ENCODE results near the gene TRIM46.
"Not testable (repeated sequence)": the region's sequence is repeated elsewhere in the genome, so short reads cannot be mapped to it uniquely, and the experiment has no call there.

TRIM46 gene

DNA sequence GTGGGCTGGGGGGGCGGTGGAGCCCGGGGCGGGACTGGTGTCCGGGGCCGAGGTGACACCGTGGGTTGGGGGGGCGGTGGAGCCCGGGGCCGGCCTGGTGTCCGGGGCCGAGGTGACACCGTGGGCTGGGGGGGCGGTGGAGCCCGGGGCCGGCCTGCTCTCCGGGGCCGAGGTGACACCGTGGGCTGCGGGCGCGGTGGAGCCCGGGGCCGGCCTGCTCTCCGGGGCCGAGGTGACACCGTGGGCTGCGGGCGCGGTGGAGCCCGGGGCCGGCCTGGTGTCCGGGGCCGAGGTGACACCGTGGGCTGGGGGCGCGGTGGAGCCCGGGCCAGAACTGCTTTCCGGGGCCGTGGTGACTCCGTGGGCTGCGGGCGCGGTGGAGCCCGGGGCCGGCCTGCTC lies 16.3 kb downstream of the TRIM46 start:
- not testable (repeated sequence) for DNase-seq

GRCh38 chr1:155191904-155192303 lies 18.3 kb downstream of the TRIM46 start:
- DNase-seq: no peak

GRCh38 chr1:155192346-155193274 lies 19.0 kb downstream of the TRIM46 start:
- no peak for DNase-seq

DNA sequence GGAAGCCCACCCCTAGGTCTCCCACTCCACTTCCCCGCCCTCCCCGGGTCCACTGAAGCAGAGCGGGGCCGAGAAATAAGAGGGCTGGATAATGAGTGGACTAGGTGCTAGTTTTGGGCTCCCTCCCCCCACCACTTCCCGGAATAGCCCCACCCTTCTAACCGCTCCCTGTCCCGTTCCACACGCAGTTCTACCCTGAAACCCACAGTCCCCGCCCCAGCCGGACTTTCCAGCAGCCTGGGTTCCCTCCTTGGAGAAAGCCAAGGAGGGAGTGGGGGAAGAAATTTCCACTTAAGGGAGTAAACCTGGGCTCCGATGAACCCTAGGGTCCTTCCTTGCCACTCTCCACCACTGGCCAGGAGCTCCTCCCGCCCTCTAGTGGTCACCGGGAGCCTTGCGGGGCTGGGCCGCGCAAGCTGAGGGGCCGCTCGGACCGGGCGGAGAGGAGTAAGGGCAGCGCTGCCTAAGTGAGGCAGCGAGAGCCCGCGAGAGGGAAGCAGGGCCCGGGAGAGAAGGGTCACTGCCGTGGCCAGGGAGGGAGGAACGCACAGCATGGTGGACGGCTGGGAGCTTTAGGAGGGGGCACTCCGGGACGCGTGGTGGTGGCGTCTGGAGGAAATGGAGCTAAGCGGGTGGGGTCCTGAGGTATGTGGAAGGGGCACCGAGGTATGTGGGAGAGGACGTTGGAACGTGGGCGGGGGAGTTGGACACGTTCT lies 19.8 kb downstream of the TRIM46 start:
- peak; percentile 50 to 76 for DNase-seq

DNA sequence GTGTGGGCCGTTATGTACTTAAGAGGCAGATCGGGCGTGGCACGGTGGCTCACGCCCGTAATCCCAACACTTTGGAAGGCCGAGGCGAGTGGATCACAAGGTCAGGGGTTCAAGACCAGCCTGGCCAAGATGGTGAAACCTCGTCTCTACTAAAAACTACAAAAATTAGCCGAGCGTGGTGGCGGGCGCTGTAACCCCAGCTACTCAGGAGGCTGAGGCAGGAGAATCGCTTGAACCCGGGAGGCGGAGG lies 20.3 kb downstream of the TRIM46 start:
- DNase-seq: not testable (repeated sequence)

DNA sequence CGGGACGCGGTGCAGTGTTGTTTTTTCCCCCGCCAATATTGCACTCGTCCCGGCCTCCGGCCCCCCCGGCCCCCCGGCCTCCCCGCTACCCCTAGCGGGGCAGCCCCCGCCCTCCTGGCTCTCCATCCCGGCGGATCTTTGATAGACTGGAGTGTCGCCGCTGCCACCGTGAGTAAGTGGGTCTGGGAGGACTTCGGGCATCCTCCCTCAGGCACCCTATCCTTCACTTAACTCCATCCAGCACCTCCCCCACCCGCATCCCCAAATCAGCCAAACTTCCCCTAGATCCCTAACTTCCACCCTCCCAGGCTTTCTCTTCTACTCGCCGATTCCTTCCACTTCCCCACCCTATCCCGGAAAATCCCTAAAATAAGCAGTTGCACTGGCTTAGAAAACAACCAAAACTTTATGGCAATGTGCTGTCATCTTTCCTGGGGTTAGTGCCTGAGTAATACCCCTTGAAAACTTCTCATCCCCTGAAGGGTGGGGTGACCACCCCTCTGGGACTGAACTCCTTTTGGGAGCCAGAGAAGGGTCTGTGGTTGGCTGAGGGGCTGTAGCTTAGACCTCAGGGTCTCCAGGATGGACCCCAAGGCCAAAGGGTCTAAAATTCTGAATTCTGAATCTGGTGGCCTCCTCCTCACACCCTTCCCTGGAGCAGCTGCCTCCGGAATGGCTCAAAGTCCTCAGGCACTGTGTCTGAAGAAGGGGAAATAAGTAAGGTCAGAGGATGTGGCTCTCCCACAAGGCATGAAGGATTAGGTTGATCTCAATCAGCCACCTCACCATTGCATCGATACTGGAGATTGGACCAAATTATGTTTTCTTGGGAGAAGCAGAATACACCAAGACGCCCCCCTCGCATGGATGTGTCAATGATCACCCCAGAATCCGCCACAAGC lies 21.8 kb downstream of the TRIM46 start:
- no peak for DNase-seq

DNA sequence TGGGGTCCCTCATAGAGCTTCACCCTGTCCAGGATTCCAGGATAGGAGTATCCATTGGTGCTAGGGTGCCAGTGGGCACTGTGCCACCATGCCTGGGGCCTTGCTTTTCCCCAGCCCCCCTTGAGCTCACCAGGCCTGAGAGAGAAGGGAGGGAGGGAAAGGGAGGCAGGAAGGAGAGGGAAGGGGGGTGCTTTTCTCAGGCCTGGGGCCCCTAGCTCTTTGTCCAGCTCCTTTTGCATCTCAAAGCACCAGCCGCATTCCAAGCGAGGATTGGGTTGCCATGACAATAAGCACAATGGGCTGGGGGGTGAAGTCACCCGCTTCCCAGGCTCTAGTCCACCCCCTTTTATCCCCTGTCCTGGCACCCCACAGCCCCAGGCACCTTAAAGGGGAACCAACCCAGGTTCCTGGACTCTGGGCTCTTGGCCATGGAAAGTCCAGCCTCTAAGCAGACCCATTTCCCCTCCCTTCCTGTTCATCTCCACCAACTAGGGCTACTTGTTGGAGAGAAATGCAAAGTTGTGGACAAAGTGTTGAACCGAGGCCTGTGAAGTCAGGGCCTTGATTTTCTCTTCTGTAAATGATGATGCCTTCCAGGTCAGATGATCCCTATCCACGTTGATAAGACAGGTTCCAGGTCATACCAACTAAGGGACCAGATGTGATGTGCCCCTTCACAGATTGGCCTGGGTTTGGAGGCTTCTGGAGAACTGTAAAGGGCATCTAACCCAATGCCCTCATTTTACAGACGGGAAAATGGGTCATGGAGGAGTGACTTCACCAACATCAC lies 22.6 kb downstream of the TRIM46 start:
- no peak for DNase-seq

DNA sequence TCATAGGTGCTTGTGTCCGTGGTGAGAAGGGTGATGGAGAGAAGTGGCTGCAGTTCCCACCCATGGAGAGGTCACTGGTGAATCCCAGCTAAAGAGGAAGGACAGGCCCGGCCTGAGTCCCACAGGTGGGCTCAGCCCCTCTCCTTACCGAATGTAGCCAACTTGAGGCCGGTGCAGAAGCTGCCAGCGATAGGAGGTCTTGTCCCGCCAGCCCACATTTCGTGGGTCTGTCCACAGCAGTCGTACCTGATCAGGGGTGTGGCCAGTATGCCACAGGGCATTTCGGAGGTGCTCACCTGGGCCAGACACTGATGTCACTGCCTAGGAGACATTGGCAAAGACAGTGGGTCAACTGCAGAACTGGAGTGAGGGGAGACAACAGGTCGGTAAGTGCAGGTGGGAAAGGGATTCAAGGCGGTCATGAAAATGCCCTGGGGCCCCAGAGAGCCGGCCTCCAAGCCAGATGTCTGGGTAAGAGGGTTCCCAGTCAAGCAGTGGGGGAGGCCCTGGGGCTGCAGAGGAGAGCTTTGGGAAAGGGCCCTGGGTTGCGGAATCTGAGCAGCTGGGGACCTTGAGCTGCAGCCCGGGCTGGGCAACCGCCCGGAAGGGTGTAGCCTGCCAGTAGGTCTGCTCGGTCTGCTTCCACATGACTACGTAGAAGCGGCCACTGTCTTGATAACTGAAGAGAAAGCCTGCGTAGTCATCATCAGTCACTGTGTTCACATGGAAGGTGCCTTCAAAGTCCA lies 23.4 kb downstream of the TRIM46 start:
- DNase-seq: no peak

DNA sequence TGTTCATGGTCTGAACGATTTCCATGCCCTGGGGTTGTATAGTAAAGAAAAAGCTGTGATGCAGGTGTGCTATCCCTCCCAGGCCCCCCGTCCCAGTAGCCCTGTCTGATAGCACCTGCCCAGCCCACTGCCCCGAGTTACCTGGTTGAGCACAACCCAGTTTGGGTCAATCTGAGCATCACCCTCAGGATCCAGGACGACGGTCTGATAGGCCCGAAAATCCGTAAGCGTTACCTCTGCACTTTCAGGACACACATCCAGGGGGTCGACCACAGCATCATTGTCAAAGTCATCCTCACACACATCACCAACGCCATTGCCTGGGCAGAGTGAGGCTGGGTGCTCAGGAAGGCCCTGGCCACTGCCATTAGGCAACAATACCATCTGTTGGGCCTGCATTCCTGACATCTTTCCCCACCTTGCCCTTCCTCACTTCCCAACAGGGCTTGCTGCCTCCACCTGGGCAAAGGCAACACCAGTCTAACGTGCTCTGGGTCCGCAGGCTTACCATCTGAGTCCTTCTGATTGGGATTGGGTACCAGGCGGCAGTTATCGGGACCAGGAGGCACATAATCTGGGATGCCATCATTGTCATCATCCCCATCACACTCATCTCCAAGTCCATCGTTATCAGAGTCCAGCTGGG lies 24.4 kb downstream of the TRIM46 start:
- no peak for DNase-seq

GRCh38 chr1:155198547-155198906 lies 24.9 kb downstream of the TRIM46 start:
- DNase-seq: no peak

GRCh38 chr1:155199792-155200191 lies 26.1 kb downstream of the TRIM46 start:
- DNase-seq: no peak

- no peak for DNase-seq
Measured at GRCh38 chr1:155200920-155201319, 27.3 kb downstream of the TRIM46 start.

- DNase-seq: no peak
Measured at GRCh38 chr1:155202198-155202597, 28.5 kb downstream of the TRIM46 start.

DNA sequence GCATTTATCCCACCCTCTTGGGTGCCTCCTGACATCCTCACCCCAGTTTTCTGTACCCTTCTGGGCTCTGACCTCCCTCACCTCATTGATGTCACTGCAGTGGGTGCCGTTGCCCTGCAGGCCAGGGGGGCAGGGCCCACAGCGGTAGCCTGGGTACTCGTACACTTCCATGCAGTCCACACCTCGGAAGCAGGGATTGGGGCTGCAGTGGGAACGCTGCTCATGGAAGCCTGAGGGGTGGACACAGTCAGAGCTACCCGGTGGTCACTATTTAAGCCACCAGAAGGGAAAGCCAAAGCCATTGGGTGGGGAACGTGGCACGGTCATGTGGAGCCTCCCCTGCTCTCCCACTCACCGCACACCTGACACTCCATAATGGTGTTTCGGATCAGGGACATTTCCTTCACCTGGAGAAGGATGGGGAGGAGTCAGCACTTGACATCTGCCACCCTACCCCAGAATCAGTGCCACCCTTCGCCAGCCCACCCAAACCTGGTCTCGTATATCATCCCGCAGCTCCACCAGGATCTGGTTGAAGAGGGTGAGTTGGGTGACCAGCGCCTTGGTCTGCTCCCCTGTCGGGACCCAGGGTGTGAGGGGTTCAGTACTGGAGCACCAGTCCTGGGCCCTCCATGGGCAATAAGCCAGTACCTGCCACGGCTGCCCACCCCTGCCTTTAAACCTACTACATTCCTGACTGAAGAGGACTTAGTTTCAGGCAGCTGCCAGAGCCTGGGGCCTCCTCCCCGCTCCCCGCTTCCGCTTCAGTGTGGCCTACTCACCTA lies 29.3 kb downstream of the TRIM46 start:
- no peak for DNase-seq

DNA sequence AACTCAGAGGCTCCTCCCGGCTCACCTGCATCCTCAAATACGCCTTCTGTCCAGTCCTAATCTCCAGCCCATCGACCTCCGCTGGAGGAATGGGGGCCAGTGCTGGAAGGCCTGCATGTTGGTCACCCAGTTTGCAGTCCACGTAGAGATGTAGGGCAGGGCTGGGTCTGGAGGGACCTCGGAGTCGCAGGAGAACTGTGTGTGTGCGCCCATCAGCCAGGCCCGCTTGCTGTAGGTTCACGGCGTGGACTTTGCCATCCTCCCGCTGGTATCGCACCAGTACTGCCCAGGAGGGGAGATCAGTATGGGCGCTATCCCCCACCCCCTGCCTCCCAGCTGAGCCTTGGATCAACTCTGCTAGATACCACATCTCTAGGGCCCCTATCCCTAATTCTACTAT lies 31.4 kb downstream of the TRIM46 start:
- DNase-seq: no peak

GRCh38 chr1:155205969-155206593 lies 32.4 kb downstream of the TRIM46 start:
- DNase-seq: no peak

DNA sequence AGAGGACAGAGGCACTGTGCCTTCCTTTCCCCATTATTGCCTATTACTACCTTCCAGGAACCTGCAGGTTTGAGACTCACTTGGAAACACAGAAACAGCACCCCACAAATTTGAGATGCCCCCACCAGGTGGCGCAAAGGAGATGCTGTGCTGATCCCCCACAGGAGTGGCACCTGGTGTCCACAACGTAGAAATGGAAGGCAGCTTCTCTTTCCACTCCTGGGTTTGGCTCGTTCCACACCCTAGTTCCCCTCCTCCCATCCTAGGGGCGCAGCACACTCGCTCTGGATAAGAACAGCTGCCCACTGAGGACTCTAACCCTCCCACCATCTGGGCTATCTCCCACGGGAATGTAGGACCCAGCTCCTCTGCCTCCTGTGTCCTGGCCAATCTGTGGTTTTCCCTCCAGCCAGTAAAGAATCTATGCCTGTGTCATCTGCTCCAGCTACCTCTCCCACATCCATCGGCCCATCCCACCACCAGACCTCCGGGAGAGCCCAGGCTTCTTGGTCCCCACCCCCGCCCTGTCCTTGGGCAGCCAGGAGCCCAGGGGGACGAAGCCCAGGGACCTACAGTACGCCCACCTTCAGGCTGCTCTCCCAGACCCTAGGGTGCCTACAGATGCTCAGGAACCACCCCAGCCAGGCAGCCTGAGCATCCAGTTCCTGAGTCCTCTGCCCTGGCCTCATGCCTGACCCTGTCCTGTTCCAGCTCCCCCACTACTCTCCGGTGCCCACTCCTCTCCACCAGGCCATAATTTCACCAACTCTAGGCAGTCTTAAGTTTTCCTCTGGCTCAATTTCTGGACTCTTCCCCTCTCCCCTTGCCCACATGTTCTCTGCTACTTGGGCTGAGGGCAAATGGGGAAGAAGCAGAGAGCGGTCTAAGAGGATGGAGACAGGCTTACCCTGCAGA lies 33.5 kb downstream of the TRIM46 start:
- DNase-seq: peak; percentile 96 to 98

- peak; percentile 62 for DNase-seq
Measured at GRCh38 chr1:155207806-155208540, 34.3 kb downstream of the TRIM46 start, which contains the start of gene THBS3. THBS3 (minus strand) TSS chr1:155207897; CDS start chr1:155207876, 21 bp downstream.

All from NCI-H524 (cell line).